Nucleus accumbens (tissue), 56 donors: Measurements from ENCODE around the gene HMCN2.
"Not testable (repeated sequence)": the region's sequence is repeated elsewhere in the genome, so short reads cannot be mapped to it uniquely, and the experiment has no call there.

Experiments
- DNase-seq, 56 donors: peaks; one replicate each; lab custom pipeline; 2025; lab: John Stamatoyannopoulos, UW

Gene HMCN2

DNA sequence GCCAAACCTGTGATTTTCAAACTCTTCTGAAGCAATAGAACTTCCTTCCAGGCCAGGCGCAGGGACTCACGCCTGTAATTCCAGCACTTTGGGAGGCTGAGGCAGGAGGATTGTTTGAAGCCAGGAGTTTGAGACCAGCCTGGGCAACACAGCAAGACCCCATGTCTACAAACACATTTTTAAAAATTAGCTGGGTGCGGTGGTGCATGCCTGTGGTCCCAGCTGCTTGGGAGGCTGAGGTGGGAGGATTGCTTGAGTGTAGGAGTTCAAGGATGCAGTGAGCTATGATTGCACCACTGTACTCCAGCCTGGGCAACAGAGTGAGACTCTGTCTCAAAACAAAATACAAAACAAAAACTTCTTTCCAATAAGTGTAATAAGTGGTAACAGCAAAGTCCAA, 136.2 kb downstream of the HMCN2 start:
- DNase-seq = not testable (repeated sequence)

DNA sequence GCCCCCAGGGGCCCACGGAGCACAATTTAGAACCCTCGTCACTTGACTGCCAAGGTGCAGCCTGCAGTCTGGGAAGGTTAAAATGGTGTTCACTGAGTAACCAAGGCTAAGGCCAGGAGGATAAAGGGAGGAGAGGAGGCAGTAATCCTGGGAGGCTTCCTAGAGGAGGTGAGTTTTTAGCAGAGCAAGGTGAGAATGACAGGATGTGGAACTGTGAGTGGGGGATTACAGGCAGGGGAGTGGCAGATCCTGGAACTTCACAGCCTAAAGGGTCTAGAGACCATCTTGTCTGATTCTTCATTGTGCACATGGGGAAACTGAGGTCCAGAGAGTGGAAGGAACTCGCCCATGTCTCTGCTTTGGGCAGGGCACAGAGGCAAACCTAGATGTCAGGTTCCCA, 136.7 kb downstream of the HMCN2 start:
- no peak for DNase-seq

- no peak for DNase-seq
Measured at GRCh38 chr9:130402645-130403440, 137.3 kb downstream of the HMCN2 start.

DNA sequence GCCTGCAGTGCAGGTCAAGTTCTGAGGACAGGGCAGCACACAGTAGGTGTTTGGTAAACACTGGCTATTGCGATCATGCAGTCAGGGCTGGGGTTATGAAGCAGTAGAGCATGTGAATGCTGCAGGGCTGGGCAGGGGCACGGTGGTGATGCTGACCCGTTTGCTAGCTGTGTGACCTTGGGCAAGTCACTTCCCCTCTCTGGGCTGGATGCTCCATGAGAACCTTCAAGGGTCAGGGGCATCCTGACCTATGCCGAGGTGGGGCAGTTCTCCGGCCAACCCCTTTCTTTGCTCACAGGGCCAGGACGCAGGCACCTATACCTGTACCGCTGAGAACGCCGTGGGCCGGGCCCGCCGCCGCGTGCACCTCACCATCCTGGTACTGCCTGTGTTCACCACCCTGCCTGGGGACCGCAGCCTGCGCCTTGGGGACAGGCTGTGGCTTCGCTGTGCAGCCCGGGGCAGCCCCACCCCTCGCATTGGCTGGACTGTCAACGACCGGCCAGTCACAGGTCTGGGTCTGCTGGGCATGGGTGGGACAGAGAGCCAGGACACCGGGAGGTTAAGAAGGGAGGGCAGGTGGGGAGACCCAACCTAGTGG, 140.2 kb downstream of the HMCN2 start:
- no peak for DNase-seq

GRCh38 chr9:130406278-130406895, 140.8 kb downstream of the HMCN2 start:
- no peak for DNase-seq

GRCh38 chr9:130407916-130408663, 142.5 kb downstream of the HMCN2 start:
- DNase-seq = no peak

DNA sequence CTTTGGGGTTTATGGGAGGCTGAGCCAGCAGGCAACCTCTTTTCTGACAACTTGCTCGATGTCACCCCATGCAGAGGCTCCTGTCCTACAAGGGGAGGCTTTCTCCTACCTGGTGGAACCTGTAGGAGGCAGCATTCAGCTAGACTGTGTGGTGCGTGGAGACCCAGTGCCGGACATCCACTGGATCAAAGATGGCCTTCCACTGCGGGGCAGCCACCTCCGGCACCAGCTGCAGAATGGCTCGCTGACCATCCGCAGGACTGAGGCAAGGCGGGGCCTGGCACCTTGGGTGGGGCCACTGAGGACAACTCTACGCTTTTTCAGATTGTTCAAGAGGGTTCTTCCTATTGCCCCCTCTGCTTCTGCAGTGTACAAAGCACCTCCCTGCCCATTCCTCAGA, 143.1 kb downstream of the HMCN2 start:
- no peak for DNase-seq

- DNase-seq = no peak
Measured at GRCh38 chr9:130409246-130409645, 143.7 kb downstream of the HMCN2 start.

DNA sequence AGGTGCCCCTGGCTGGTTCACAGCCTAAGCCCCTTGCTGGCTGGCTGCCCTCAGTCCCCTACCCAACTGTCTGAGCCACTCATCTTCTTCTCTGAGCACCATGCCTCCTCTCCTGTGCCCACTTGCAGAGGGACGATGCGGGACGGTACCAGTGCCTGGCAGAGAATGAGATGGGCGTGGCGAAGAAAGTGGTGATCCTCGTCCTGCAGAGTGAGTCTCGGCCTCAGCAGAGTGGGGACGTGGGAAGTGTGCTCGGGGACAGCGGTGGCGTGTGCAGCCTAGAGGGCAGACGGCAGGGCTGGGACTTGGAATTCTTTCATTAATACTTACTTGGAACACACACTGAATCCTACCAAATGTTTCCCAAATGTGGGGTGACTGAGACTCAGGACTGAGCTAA, 144.9 kb downstream of the HMCN2 start:
- DNase-seq = no peak

GRCh38 chr9:130411566-130411915, 146.0 kb downstream of the HMCN2 start:
- no peak for DNase-seq

- no peak for DNase-seq
Measured at GRCh38 chr9:130414081-130414731, 148.6 kb downstream of the HMCN2 start.

- no peak for DNase-seq
Measured at GRCh38 chr9:130414910-130415746, 149.6 kb downstream of the HMCN2 start.

DNA sequence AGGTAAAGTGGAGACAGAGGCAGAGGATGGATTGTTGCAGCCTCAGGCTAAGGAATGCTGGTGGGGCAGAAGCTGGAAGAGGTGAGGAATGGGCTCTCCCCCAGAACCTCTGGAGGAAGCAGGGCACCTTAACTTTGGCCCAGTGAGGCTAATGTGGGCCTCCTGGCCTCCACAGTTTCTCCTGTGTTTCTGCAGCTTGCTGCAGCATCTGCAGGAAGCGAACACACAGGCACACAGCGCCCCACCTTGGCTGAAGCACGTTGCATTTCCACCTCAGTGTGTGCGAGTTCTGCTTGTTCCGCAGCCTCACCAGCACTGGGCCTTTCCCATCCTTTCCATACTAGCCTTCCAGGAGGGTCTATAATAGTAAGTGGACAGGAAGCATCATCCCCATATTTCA, 152.0 kb downstream of the HMCN2 start:
- no peak for DNase-seq

- no peak for DNase-seq
Measured at GRCh38 chr9:130418776-130419175, 153.2 kb downstream of the HMCN2 start.

- DNase-seq = no peak
Measured at GRCh38 chr9:130419521-130420035, 154.0 kb downstream of the HMCN2 start.

DNA sequence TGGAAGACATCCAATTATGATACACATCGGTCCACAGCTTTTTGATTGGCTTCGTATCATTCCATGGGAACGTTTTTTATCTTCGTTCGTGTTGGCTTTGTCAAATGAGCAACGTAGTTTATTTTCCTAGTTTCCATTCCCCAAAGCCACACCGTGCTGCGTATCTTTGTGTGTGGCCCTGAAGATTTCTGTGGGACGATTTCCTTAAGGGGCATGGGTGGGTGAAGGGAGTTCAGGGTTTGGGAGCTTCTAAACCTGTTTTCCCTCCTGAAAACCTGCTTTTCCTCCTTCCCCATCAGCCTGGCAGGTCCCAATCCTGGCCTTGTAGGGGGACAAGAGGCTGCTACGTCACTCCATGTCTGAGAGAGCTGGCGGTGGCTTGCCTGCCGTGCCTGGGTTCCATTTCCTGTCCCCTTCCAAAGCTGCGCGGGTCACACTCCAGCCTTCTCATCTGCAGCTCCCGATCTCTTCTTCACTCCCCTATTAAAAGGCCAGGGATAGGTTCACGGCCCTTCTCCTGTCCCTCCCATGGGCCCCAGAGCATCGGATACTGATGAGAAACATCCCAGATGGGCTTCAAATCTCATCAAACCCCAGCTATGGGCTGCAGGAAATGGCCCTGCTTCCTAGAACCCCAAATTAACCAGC, 155.7 kb downstream of the HMCN2 start:
- no peak for DNase-seq

GRCh38 chr9:130421802-130422276, 156.3 kb downstream of the HMCN2 start:
- no peak for DNase-seq

GRCh38 chr9:130422546-130422945, 157.0 kb downstream of the HMCN2 start:
- DNase-seq = no peak

- peak in 2 of 56 donors; percentile 6 to 10 for DNase-seq
Measured at GRCh38 chr9:130423272-130423671, 157.7 kb downstream of the HMCN2 start.
